DMS79 (cell line): ENCODE data around the gene NADSYN1.

Experiments used
- DNase-seq: peaks from one replicate; lab custom pipeline; 2025; lab: John Stamatoyannopoulos, UW

Gene NADSYN1

DNA sequence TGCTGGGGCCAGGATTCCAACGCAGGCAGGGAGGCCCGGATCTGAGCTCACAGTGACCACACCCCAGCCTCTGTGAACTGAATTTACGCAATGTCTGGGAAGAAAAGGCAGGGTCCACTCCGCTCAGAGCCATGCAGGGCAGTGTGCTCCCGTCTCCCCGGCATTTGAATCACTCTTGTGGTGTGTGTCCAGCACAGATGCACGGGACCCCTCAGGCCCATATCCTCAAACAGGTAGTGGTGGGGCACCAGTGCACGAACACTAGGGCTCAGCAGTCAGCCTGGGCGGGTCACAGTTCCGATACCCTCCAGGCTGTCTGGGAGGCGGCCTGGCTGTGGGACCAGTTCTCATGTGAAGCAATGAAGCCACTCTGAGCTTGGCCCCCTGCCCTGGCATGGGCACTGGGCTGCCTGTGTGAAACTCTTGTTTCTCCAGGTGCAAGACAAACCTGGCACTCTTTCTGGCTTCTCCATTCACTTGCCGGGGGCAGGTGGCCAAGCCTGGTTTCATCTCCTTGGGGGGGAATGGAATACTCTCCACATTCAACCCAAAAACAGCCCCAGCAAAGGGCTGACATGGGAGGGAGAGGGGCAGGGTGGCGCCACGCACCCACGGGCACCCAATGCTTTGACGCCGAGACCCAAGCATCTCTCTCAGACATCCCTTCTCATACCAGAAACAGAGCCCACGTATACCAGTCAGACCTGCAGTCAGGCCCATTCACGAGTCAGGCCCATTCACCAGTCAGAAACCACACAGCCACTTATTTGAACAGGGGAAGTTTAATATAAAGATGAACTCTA lies 19.2 kb upstream of the NADSYN1 start:
- no peak for DNase-seq

DNA sequence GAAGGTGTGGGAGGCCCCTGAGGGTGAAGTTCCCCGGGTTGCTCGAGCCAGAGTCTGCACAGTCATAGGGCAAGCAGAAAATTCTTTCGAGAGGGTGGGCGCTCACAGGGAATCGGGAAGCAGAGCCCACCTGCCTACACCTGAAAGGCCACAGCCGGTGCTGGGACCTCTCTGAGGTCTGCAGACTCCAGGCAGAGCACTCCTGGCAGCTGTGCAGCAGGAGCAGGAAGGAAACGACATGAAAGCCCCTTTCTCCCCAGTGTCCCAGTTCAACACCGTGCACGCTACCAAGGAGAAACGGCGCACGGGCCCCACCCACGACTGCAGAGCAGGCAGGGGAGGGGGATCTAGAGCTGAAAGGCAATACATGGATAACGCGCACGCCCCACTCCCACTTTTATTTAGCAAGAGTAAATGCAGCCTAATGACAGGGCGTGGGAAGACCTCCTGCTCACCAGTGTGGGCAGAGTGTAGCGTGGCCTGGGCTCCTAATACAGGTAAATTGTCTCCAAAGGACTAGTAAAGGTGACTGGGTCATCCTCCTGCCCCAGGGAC lies 18.4 kb upstream of the NADSYN1 start:
- no peak for DNase-seq

DNA sequence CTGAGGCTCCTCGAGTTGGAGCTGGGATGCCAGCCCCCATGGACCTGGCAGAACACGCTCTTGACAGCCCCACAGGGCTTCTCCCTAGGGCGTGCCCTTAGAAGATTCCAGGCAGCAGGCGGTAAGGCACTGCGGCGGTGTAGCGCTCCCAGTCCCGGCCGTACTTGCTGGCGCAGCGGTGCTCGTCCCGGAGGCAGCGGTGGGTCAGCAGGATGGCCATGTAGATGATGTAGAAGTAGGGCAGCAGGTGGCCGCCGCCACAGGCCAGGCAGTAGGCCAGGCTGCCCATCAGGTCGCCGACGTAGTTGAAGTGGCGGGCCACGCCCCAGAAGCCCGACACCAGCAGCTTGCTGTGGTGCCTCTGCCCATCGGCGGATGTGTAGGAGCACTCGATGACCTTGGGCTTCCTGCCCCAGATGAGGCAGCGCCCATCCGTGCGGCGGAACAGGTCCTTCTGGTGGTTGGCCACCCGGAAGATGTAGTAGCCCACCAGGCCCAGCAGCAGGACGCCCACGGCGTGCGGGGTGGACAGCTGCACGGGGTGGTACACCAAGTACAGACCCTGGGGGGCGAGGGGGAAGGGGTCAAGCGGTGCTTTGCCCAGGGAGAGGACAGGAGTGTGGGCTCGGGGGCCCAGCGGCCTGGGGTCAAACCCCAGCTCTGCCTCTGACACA lies 17.6 kb upstream of the NADSYN1 start:
- no peak for DNase-seq

DNA sequence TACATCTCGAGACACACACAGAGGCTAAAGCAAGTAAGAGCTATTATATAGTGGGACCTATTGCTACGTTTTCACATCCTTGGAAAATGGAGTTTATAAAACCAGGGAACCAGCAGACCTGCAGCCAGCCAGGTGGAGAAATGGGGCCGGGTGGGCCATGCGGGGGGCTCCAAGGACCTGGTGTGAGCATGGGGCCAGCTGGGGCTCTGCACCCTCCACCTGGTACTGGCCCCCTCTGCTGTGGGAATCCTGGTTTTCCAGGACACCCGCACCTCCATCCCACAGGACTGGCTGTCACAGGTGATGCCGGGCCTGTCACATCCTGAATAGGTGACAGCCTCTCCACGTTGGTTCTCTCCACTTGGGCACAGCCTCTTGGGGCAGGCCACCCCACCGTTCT lies 16.1 kb upstream of the NADSYN1 start:
- no peak for DNase-seq

DNA sequence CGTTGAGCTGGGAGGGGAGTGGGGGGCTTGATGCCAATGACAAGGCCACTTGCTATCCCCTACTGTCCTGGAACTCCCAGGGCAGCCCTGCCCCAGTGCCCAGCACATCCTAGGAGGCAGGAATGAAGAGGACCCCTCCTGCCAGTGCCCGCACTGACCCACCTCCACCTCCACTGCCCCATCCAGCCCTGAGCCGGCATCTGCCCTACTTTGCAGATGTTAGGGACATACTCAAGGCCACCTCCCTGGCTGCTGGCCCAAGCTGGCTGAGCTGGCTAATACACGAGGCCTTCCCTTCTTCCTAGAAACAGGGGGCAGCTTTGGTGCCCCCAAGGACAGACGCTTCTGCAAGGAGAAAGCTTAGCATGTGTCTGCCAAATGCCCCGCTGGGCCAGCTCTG lies 15.6 kb upstream of the NADSYN1 start:
- no peak for DNase-seq

DNA sequence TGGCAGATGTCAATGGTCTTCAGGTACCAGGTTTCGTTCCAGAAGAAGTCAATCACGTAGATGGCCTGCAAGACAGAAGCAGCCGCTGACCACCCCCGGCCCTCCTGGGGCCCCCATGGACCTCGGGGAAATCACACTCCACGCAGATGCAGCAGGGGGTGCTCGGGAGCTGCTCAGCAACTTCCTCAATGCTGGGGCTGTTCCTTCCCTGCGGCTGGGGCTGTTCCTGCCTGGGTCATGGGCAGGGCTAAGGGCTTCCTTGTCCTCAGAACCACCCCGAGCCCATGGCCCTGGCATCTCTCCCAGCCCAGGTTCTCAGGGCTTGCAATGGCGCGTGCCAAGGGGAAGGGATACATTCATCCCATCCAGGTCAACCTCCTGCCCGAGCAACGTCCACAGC lies 15.1 kb upstream of the NADSYN1 start:
- DNase-seq, result no peak

DNA sequence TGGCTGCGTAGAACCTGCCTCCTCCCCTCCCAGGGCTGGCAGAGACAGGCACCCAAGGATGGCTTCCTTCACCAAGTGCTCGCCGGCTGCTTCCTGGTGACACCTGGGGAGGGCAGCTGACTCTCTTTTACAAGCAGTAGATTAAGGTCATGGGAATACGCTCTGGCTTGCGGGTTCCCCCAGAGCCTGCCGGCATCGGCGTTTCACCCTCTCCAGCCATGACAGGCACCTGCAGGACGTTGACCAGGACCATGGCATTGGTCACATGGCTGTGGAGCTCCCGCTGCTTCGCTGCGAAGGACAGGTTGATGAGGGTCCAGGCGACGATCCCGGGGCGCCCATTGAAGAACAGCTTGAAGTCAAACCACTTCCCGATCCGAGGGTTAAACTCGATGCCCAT lies 14.4 kb upstream of the NADSYN1 start:
- no peak for DNase-seq

DNA sequence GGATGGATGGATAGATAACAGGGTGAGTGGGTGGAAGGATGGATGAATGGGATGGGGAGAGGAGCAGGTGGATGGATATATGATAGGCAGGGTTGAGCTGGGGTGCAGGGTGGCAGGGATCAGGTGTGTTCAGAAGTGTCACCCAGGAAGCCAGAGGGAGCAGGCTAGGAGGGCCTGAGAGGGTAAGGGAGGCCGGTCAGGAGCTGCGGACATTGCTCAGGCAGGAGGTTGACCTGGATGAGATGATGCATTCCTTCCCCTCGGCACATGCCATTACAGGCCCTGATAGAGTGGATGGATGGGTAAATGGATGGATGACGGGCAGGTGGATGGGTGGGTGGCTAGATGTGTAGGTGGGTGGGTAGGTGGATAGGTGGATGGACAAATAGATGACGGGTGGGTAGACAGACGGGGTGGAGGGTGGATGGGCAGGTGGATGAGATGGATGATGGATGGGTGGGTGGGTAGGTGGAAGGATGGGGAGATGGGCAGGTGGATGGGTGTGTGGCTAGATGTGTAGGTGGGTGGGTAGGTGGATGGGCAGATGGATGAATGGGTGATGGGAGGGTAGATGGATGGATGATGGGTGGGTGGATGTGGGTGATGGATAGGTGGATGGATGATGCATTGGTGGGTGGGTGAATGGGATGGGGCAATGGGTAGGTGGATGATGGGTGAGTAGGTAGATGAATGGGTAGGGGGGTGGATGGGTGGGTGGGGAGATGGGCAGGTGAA lies 12.8 kb upstream of the NADSYN1 start:
- DNase-seq, result no peak

DNA sequence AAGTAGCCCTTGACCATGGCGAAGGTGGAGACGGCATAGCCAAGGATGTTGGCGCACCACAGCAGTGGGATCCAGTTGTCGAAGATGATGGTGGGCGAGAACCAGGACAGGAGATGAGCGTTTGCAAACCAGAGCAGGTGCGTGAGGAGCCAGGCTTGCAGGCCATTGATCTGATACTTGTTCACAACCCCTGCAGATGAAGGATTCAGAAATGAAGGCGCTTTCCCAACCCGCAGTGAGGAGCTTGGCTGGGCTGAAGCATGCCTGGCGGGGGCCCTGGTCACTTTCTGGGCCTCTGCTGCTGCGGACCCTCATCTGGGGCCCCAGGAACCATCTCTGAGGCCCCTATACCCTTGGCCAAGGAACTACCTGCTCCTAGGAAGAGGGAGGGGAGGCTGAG lies 11.8 kb upstream of the NADSYN1 start:
- DNase-seq, result no peak

DNA sequence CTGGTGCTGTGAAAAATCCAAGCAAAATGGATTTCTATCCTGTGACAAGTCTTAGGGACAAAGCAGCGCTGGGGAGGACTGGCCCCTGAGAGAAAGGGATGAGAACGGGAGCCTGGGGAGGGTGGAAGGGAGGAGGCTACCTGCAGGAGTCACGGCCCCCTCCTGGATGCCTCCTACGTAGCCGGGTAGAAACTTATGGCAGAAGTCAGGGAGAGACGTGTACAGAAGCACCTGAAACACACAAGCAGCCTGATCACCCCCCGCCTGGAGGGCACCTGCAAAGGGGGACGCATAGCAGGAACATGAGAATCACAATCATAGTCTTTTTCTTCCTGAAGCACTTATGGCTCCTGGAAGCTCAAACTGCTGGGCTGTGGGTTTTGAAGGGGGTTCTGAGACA lies 10.9 kb upstream of the NADSYN1 start:
- DNase-seq, result no peak

DNA sequence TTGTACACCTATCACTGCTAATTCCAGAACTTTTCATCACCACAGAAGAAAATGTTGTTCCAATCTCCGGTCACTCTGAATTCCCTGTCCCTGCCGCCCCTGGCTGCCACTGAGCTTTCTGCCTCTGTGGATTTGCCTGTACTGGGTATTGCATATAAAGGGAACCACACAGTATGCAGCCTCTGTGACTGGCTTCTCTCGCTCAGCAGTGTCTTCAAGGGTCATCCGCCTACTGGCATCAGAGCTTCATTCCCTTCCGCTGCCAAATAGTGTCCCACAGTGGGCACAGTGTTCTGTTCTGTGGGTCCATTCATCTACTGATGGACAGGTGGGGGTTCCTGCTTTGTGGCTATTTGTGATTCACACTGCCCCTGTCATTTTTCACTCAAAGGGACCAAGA lies 10.1 kb upstream of the NADSYN1 start:
- no peak for DNase-seq

DNA sequence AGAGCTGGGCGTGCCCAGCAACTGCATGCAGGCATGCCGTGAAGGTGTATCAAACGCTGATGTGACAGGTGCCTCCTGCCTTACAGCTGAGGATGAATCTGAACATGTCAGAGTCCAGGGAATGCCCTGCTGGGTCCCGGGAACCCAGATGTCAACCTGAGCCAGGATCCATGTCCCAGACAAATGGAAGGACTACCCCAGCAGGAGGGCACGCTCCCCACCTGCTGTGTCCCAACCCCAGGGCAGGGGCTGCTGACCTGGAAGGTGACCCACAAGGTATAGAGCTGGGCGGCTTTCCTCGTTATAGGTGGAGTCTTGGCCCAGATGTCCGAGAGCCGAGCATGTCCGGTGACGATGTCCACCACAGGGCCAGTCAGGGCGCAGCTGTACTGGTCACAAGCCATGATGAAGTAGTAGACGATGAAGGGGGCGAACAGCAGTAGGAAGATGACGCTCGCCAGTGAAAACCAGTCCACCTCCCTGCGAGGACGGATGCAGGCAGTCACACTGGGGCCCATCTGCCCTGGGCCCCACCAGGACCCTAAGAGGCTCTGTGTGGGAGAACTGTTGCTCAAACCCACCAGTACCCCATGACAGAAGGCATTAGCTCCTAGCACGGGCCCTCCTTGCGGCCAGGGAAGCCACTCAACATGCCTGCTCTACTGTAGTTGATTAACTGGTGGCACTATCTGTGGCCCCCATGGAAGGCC lies 9.1 kb upstream of the NADSYN1 start:
- DNase-seq, result no peak

DNA sequence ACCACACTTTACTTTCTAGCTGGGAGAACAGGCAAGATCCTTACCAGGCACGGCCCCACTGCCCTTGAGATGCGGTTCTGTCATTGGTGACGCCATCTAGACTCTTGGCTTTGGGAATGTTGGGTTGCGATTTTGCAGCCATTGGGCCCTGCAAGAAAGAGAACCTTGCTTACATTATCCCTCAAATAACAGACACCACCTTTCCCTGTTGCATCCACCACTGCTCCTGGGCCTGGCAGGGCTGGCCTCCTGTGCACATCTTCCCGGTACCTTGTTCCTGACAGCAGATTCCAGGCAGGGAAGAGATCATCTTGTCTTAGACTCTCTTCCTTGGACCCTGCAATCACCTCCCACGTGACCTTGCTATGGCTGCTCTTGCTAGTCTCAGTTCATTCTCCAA lies 8.2 kb upstream of the NADSYN1 start:
- DNase-seq, result no peak

DNA sequence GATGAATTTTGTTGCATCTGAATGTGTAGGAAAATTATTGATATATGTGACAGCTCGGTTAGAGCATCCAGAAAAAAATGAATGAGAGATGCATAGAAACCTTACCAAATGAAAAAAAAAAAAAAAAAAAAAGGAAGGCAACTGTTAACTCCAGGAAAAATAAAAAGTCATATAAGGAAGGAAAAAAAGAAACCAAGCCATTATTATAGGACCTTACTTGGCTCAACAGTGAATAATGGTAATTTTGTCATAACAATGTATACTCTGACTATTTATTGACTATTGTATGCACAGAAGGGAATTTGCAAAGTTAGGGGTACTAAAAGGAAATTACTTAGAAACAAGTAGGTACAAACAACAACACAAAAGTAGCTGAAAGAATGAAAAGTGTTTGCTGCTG lies 6.9 kb upstream of the NADSYN1 start:
- DNase-seq, result no peak

DNA sequence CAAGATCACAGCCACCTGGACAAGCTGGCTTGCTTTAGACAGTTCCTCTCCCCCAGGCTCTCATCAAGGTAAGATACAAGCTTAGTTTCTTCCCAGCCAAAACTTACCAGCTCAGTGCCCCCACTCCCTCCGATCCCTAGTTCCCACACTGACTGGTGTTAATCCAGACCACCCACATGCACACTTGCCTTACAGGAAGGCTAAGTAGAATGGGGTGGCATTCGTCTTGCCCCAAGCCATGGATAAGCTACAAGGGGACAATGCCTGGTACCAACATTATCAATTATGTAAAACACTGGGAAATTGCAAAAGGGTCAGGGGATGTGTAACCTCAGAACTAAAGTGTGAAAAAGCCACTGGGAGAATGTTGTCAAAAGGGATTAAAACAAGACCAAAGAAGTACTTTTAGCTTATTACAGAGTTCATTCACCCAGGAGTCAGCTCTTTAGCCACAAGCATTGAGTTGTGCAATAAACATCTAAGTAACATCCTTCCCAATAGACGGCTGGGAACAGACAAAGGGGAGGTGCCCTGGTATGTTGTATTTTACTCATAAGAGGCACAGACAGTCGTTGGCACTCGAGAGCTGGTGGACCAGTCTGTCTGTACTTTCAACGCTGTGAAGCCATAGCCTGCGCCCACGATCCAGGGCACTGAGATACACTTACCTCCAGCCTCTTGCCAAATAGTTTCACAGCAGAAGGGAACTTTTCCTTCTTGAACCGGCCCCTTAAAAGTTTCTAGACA lies 5.9 kb upstream of the NADSYN1 start:
- no peak for DNase-seq

DNA sequence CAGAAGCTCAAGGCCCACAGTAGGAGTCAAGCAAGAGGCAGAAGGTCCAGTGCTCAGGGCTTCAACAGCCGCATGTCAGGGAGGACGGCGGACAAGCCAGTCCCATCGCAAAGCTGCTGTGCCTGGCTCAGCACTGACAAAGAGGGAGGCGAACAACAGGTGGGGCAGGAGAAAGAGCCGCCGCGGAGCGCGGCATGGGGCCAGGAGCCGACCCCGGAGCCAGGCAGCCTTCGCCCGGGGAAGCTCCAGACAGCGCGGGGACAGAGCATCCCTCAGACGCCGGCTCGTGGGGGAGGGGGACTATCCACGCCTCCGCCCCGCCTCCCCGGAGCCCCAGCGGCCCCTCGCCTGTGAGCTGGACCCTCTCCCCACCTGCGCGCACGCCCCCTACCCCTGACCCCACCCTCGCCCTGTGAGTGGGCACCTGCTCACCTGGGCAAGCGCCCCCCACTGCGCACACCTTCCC lies 5.2 kb upstream of the NADSYN1 start:
- peak; percentile 33 for DNase-seq

DNA sequence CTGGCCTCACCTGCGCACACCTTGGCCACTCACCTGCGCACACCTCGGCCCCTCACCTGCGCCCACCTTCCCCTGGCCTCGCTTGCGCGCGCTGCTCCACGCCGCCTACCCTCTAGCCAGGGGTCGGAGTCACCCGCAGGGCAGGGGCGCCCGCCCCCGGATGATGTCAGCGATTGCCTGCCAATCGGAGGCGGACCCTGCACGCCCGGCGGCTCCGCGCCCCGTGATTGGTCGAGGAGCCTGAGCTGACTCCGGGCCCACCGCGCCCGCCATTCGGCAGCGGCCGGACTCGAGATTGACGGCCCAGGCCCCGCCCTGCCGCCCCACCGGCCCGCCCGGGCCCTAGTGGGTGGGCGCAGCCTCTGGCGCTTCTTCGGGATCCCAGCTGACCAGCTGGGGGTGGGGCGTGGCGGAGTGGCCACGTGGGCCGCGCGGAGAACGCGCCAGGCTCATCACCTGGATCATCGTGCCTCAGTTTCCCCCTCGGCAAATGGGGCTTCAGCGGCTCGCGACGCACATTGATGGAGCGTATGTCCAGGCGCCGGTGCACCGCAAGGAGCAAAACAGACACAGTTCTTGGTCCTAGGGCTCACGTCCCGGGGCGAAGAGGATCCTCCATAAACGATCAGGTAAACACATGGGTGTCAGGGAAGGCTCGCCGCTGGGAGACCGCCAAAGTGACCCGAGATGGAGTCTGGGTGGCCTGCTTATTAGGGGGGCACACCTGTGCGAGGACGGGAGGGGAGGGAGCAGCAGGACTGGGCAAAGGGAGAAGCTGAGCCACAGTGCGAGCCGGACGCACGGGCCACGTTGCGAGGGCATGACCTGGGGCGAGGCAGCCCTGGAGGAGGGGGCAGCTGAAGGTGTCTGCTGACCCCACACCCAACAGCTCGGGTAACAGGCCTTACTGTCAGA lies 4.5 kb upstream of the NADSYN1 start, which contains the start of gene DHCR7:
DHCR7 (minus strand) TSS at position 137 of the 915 bp plus-strand sequence. CDS start 3,441 bp downstream, outside the sequence.
- peak; percentile 94 for DNase-seq

DNA sequence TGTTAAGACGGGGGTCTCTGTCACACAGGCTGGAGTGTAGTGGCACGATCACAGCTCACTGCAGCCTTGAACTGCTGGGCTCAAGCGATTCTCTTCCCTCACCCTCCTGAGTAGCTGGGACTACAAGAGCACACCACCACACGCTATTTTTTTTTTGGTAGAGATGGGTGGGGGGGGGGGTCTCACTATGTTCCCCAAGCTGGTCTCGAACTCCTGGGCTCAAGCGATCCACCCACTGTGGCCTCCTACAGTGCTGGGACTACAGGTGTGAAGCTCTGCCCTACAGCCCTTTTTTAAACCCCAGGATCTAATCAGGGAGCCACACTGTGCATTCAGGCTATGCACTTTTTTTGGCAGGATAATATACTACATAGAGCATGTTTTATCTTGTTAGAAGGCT lies 3.4 kb upstream of the NADSYN1 start:
- no peak for DNase-seq

DNA sequence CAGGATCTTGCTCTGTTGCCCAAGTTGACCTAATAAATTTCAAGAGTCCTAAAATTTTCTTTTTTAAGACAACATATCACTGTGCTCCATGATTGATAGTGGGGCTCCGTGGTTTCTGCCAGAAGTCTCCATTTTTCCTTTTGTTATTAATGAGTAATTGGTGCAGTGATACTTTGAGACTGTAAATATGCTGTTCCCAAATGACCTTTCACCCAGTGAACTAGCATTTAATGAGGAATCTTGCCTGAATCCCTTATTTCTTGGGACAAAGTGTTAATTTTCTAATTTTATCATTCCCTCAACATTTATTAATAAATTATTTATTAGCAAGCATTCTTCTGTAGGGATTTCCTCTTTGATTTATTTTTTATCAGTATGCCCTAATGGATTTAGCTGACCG lies 2.5 kb upstream of the NADSYN1 start:
- no peak for DNase-seq

DNA sequence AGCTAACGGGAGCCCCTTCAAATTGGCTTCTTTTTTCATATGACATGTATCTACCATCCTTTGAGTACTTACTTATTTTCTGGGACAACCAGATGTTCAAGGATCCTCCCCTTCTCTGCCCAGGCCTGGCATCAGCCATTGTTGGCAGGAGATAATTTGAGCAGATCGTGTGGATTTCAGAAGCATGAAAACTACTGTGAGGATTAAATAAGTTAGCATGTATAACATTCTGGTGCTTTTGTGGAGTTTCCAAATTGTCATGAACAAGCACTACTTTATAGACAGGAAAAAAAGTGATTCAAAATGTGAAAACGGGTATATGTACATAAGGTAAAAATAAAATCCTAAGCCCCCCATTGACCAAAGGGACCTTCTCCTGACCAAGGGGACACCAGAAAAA lies 2.1 kb upstream of the NADSYN1 start:
- no peak for DNase-seq
